K562 (cell line): ENCODE measurements around the gene SMIM29. TPM values are rescaled to one million over a fixed set of nuclear protein-coding genes. Genes with fewer than 3 reads are reported as not detected.

ENCODE experiments used
- ATAC-seq: fragments of 200-7000 bp; cut with Tn5 transposase; 3 replicates; pipeline ENCODE4 v1.9.1; 2020; ENCODE audit warnings: moderate library complexity
- BruUV-seq: library from RNA; stranded (reverse); fragments of 400-500 nt; replicated peaks from 2 replicates; lab custom pipeline; 2021; lab: Mats Ljungman, UMichigan
- CTCF ChIA-PET: fragments of 300-600 bp; formaldehyde crosslinking; extraction: SDS; loops from one replicate; lab custom pipeline; 2021; ENCODE audit warnings: low intra/inter-chr PET ratio; lab: Yijun Ruan, JAX
- POLR2A ChIA-PET: fragments of 300-600, 350-650 bp; sonication (Branson Sonifier 250); formaldehyde crosslinking; extraction: SDS; loops from one replicate; lab custom pipeline; 2021; ENCODE audit warnings: antibody characterized with exemption, inconsistent platforms; lab: Yijun Ruan, JAX
- DNase-seq, 4 experiments: peaks; one replicate each; pipeline versions ENCODE4 v3.0.0 to v3.0.0-alpha.2; 2011 to 2018; ENCODE audit warnings: low spot score in 3 of 4, mixed read lengths in 3 of 4; ENCODE audit errors: extremely low read depth in 1 of 4
- FAIRE-seq: peaks from 2 replicates; lab custom pipeline; 2011; peaks lifted over from hg19 to GRCh38; lab: Jason Lieb, UNC
- H2AFZ ChIP-seq: 2 replicates; pipeline ENCODE4 v1.6.0; 2011; ENCODE audit warnings: low read depth, low read length, control low read depth, inconsistent platforms
- H3K27ac ChIP-seq: fragments of 200-600 bp; 3 replicates; pipeline ENCODE4 v1.8.0; 2011; ENCODE audit warnings: low read depth, mild to moderate bottlenecking, control low read depth, inconsistent platforms, low read length, moderate library complexity, mixed read lengths; ENCODE audit errors: extremely low read depth
- H3K27me3 ChIP-seq, 2 experiments: fragments of 300-600 bp in 1 of 2; 2 replicates in 1 of 2; 3 replicates in 1 of 2; pipeline versions ENCODE4 v1.6.0 to v1.8.0; 2011; ENCODE audit warnings: inconsistent platforms in 2 of 2, low read length in 2 of 2, mild to moderate bottlenecking in 1 of 2, mixed read lengths in 1 of 2, moderate library complexity in 1 of 2; ENCODE audit not compliant: control insufficient read depth in 2 of 2, insufficient read depth in 2 of 2
- H3K36me3 ChIP-seq: fragments of 300-600 bp; 3 replicates; pipeline ENCODE4 v1.8.0; 2011; ENCODE audit warnings: mild to moderate bottlenecking, low read length, inconsistent platforms; ENCODE audit not compliant: control insufficient read depth, insufficient read depth
- H3K4me1 ChIP-seq, 2 experiments: fragments of 200-600 bp in 1 of 2; replicated peaks in 1 of 2; 2 replicates in 1 of 2; 3 replicates in 1 of 2; pipeline versions ENCODE4 v1.5.1 to v1.8.0; 2011; ENCODE audit warnings: inconsistent platforms in 2 of 2, low read length in 2 of 2, mild to moderate bottlenecking in 1 of 2, mixed read lengths in 1 of 2, moderate library complexity in 1 of 2; ENCODE audit not compliant: control insufficient read depth in 2 of 2, insufficient read depth in 2 of 2
- H3K4me2 ChIP-seq: 2 replicates; pipeline ENCODE4 v1.6.1; 2011; ENCODE audit warnings: low read length, control low read depth, inconsistent platforms, mixed read lengths; ENCODE audit not compliant: insufficient read depth
- H3K4me3 ChIP-seq: fragments of 200-600 bp; sonication (generic), shearing (Covaris generic); 2 replicates; pipeline ENCODE4 v1.5.1; 2016; ENCODE audit warnings: control low read depth, inconsistent platforms
- H3K79me2 ChIP-seq: fragments of 200-600 bp; 3 replicates; pipeline ENCODE4 v1.8.0; 2011; ENCODE audit warnings: low read length, inconsistent platforms; ENCODE audit not compliant: control insufficient read depth, insufficient read depth
- H3K9ac ChIP-seq, 2 experiments: 2 replicates each; pipeline versions ENCODE4 v1.6.0 to v1.6.1; 2011; ENCODE audit warnings: low read depth in 2 of 2, low read length in 2 of 2, control low read depth in 1 of 2, inconsistent platforms in 1 of 2, mild to moderate bottlenecking in 1 of 2, mixed read lengths in 1 of 2; ENCODE audit not compliant: insufficient read depth in 1 of 2
- H3K9me1 ChIP-seq: one replicate; pipeline ENCODE4 v1.6.0; 2011; ENCODE audit warnings: inconsistent platforms, mild to moderate bottlenecking, low read length, moderate library complexity; ENCODE audit not compliant: control insufficient read depth, insufficient read depth
- H3K9me3 ChIP-seq: replicated peaks from 2 replicates; pipeline ENCODE4 v1.5.1; 2011; ENCODE audit warnings: low read depth, low read length, inconsistent platforms; ENCODE audit not compliant: control insufficient read depth, insufficient read depth
- H4K20me1 ChIP-seq: replicated peaks from 2 replicates; pipeline ENCODE4 v1.6.1; 2011; ENCODE audit warnings: low read length, inconsistent platforms, mixed read lengths; ENCODE audit not compliant: control insufficient read depth, insufficient read depth
- AFF4 ChIP-seq: sonication (generic); formaldehyde crosslinking; IDR thresholded peaks from 2 replicates; pipeline ENCODE4 v1.8.0; 2023; ENCODE audit warnings: mild to moderate bottlenecking, missing genetic modification reagents
- POLR2AphosphoS5 ChIP-seq: IDR thresholded peaks from 2 replicates; pipeline ENCODE4 v1.6.1; 2011; ENCODE audit warnings: mild to moderate bottlenecking, low read depth, low read length, moderate library complexity; ENCODE audit not compliant: control insufficient read depth, insufficient read depth
- ZBTB33 ChIP-seq: sonication (generic); formaldehyde crosslinking; IDR thresholded peaks from 2 replicates; pipeline ENCODE4 v1.8.1; 2023; ENCODE audit warnings: mild to moderate bottlenecking, missing genetic modification reagents
- WGBS: fragments of 100-300 bp; shearing (Covaris generic); methylation state at CpG from one replicate; pipeline ENCODE4 v1.1.6; 2016; ENCODE audit warnings: low coverage, mixed read lengths; ENCODE audit not compliant: insufficient coverage; ENCODE audit errors: missing lambda C conversion rate; 5-methylcytosine and 5-hydroxymethylcytosine counted together
- in situ Hi-C: fragments of 300-500 bp; cut with MboI; formaldehyde crosslinking; loops from 4 replicates; pipeline ENCODE4 v1.15.0; 2018; ENCODE audit warnings: inconsistent platforms, mixed read lengths
- intact Hi-C: fragments of 100-400 bp; cut with micrococcal nuclease; formaldehyde crosslinking; loops from 2 replicates; pipeline ENCODE4 v1.14.2; 2022
- polyA plus RNA-seq, 8 experiments: library from polyadenylated mRNA; depleted of rRNA in 4 of 8; stranded (reverse) in 5 of 8; unstranded in 3 of 8; fragments of >200 nt; fragmentation: Nextera tagmentation in 2 of 8; fragmentation: Illumina TruSeq in 1 of 8; extraction: Ambion mirVana in 2 of 8; extraction: Trizol in 1 of 8; gene quantifications; 2 replicates each; pipeline versions ENCODE4 v1.2.1 to v1.2.3, GENCODE V29; 2011 to 2014; ENCODE audit warnings: inconsistent platforms in 1 of 8, missing spikeins in 1 of 8
- total RNA-seq, 7 experiments: library from RNA; depleted of rRNA in 6 of 7; stranded (reverse); fragments of >200 nt in 6 of 7; fragmentation: Illumina TruSeq in 2 of 7; extraction: Trizol in 2 of 7; gene quantifications; 2 replicates each; pipeline versions ENCODE4 v1.2.1 to v1.2.3, GENCODE V29; 2011 to 2021; ENCODE audit warnings: low replicate concordance in 1 of 7

The SMIM29 gene
- total and polyA plus RNA-seq, 9 of the 15 experiments (the other 6 are each of a cell fraction or from before 2014, with no cell fraction given) = 6.5 to 36.7 (median 20.9) TPM

- intact Hi-C loops = loop anchor here (5.0 kb wide), 1 partner anchor 183 kb away; no protein-coding TSS in a partner anchor
- WGBS = 44% methylated on average over 2 of the region's 2 CpGs
Observed at GRCh38 chr6:34239893-34240292, 8.9 kb downstream of the SMIM29 start.

More at GRCh38 chr6:34239893-34240292, 8.9 kb downstream of the SMIM29 start:
- H3K9me3 ChIP-seq = no peaks in the 10 kb centered on the region
- CTCF ChIA-PET = no interaction called here
- peak overlapping the region; percentile 85 for H3K4me2 ChIP-seq
- peaks cover 44% of the 10 kb centered on the region for H4K20me1 ChIP-seq
- DNase-seq (peak in 1 of 4 experiments; percentile 8), FAIRE-seq (no peak), ATAC-seq (no peak)
- H3K27me3 ChIP-seq = no peaks in the 10 kb centered on the region
- no peak overlapping the region for H2AFZ ChIP-seq
- in situ Hi-C loops = no loop called here
- H3K36me3 ChIP-seq = peaks cover 70% of the 10 kb centered on the region
- peak overlapping the region; percentile 85; the same call in 1 of the 2 replicates for H3K4me3 ChIP-seq
- peak overlapping the region; percentile 98 for H3K27ac ChIP-seq
- BruUV-seq = no TSS peak
- POLR2A ChIA-PET = interaction anchor here (0.6 to 1.6 kb wide), 8 partner anchors 10 to 564 kb away, joined by 3 to 8 read pairs (median 4); no protein-coding TSS in a partner anchor
- no peaks in the 10 kb centered on the region for H3K9me1 ChIP-seq
- H3K4me1 ChIP-seq = peaks cover 75 to 76% of the 10 kb centered on the region in 2 experiments
- H3K9ac ChIP-seq = peak overlapping the region; percentile 85 to 97
- H3K79me2 ChIP-seq = peaks cover 78% of the 10 kb centered on the region
- TF ChIP-seq POLR2AphosphoS5 = peak; percentile 35; the same call in 1 of the 2 replicates
- TF ChIP-seq ZBTB33 (CRISPR knock-in tag) = no peak
- 0 out of 2 replicates have a peak, but pooled peaks have one; percentile 22 for TF ChIP-seq AFF4 (CRISPR knock-in tag)
- TF ChIP-seq, all 486 proteins: peak for 2
